Activated naive CD8-positive, alpha-beta T cell treated with anti-CD3 and anti-CD28 coated beads, Interleukin-2, amount 50 U/mL, for 24 hours (primary cell): Measurements from ENCODE around the gene MMP24.
A peak's percentile ranks its signal among the peaks of the same experiment; 100 is the strongest.

Source experiments
- ATAC-seq: fragments of 150-1000 bp; cut with Tn5 transposase; one replicate; pipeline ENCODE4 v1.10.0; 2021
- DNase-seq: peaks from one replicate; pipeline ENCODE4 v3.0.0; 2021
- H3K27ac Mint-ChIP-seq: one replicate; pipeline ENCODE4 v1.8.0; 2021; ENCODE audit warnings: mild to moderate bottlenecking, mixed read lengths
- H3K27me3 Mint-ChIP-seq: one replicate; pipeline ENCODE4 v1.8.0; 2021; ENCODE audit warnings: mixed read lengths
- H3K36me3 Mint-ChIP-seq: one replicate; pipeline ENCODE4 v1.8.0; 2021; ENCODE audit warnings: low read depth, mixed read lengths
- H3K4me1 Mint-ChIP-seq: one replicate; pipeline ENCODE4 v1.8.0; 2021; ENCODE audit warnings: mixed read lengths
- H3K4me3 Mint-ChIP-seq: one replicate; pipeline ENCODE4 v1.8.0; 2021; ENCODE audit warnings: mild to moderate bottlenecking, moderate library complexity, mixed read lengths
- H3K9me3 Mint-ChIP-seq: one replicate; pipeline ENCODE4 v1.8.0; 2021; ENCODE audit warnings: mixed read lengths

MMP24 gene

DNA sequence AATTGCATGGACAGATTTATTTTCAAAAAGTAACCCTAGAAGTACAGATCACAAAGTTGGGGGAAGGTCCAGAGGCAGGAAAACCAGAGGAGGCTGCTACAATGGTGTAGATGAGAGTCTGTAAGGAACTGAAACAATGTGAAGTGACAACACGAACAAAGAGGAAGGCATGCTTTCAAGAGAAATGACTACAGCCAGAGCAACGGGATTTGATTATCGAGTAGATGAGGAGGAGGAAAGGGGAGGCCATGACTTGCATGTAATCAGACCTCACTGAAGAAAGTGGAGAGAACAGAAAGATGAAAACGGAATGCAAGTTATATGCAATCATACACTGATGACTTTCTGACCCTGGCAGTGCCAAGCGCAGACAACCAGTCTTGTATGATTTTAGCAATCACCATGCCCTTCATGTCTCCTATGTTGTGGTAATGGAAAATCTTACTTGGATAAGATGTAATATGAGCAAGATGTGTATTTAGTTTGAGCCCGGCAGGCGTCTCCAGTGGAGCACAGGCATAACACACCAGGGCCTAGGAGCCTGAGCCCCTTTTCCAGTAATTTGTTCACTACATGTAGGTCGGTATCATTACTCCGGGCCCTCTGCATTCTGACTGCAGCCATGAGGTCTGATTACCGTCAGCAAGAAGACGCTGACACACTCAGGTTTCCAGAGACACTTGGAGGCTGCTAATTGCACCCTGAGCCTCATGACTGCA, 99.7 kb downstream of the MMP24 start:
- peak; percentile 60 for ATAC-seq
- H3K9me3 Mint-ChIP-seq, result no peaks in the 10 kb centered on the region
- DNase-seq, result no peak
- H3K4me3 Mint-ChIP-seq, result peak overlapping the region; percentile 24
- peaks cover 59% of the 10 kb centered on the region for H3K4me1 Mint-ChIP-seq
- peak overlapping the region; percentile 37 for H3K27ac Mint-ChIP-seq
- H3K36me3 Mint-ChIP-seq, result peaks cover 17% of the 10 kb centered on the region
- no peaks in the 10 kb centered on the region for H3K27me3 Mint-ChIP-seq
